ENCODE data around the gene EPB42. TPM values are rescaled to one million over a fixed set of nuclear protein-coding genes. Genes with fewer than 3 reads are reported as not detected.
"Not testable (repeated sequence)": the region's sequence is repeated elsewhere in the genome, so short reads cannot be mapped to it uniquely, and the experiment has no call there.

Gene EPB42
- total RNA-seq, 2 experiments from 2014 or later, result not detected

GRCh38 chr15:43183270-43183669 is 37.5 kb downstream of the EPB42 start:
- POLR2A ChIA-PET, result interaction anchor here (1.1 kb wide), 1 partner anchor 77 kb away, joined by 4 read pairs; the partner anchor contains the start of gene UBR1
- H3K4me3 Mint-ChIP-seq, result no peak overlapping the region
- peaks cover 14% of the 10 kb centered on the region for H3K36me3 ChIP-seq (ENCODE audit: insufficient read depth, low read length)

GRCh38 chr15:43177147-43177546 is 43.7 kb downstream of the EPB42 start:
- CTCF ChIA-PET; H3K9me3 Mint-ChIP-seq; H3K4me3 ChIP-seq (ENCODE audit: low read length); H3K27ac ChIP-seq (ENCODE audit: low read depth in 1 of 2, low read length in 2 of 2); H3K4me1 ChIP-seq (ENCODE audit: insufficient read depth, low read length); H3K27ac Mint-ChIP-seq; H3K4me3 Mint-ChIP-seq; H3K4me1 Mint-ChIP-seq (ENCODE audit: low read depth); POLR2A ChIA-PET; ATAC-seq (ENCODE audit: poor library complexity); H3K27me3 ChIP-seq (ENCODE audit: control insufficient read depth in 1 of 2, insufficient read depth in 2 of 2, low read length in 2 of 2); H3K9me3 ChIP-seq (ENCODE audit: control insufficient read depth in 1 of 2, insufficient read depth in 1 of 2, low read length in 2 of 2); intact Hi-C loops (cut with DNase I, micrococcal nuclease); DNase-seq; H3K27me3 Mint-ChIP-seq: not testable (repeated sequence)
- H3K36me3 ChIP-seq (ENCODE audit: insufficient read depth, low read length), result peaks cover 18% of the 10 kb centered on the region
- H3K36me3 Mint-ChIP-seq (ENCODE audit: low read depth), result peaks cover 53% of the 10 kb centered on the region

More at GRCh38 chr15:43183270-43183669, 37.5 kb downstream of the EPB42 start:
- no peak overlapping the region for H3K4me3 ChIP-seq (ENCODE audit: low read length)
- H3K27me3 ChIP-seq (ENCODE audit: control insufficient read depth in 1 of 2, insufficient read depth in 2 of 2, low read length in 2 of 2), result no peaks in the 10 kb centered on the region
- Mint-ChIP-seq H3K4me1 (ENCODE audit: low read depth) (peaks cover 33% of the 10 kb centered on the region), H3K27ac (peak overlapping the region; percentile 98), H3K27me3 (no peaks in the 10 kb centered on the region), H3K36me3 (ENCODE audit: low read depth) (peaks cover 51% of the 10 kb centered on the region), H3K9me3 (no peaks in the 10 kb centered on the region)
- H3K4me1 ChIP-seq (ENCODE audit: insufficient read depth, low read length), result peaks cover 19% of the 10 kb centered on the region
- no peak overlapping the region for H3K27ac ChIP-seq (ENCODE audit: low read depth in 1 of 2, low read length in 2 of 2)
- ATAC-seq (ENCODE audit: poor library complexity) (no peak), DNase-seq (no peak)
- CTCF ChIA-PET, result interaction anchor here (1.1 kb wide), 1 partner anchor 20 kb away, joined by 3 read pairs; no protein-coding TSS in a partner anchor
- intact Hi-C loops (cut with DNase I, micrococcal nuclease), result loop anchor here in 1 of 2 experiments (5.0 to 10.0 kb wide), 3 partner anchors 76 to 1984 kb away; partner anchors contain the start of genes TTBK2 and UBR1
- H3K9me3 ChIP-seq (ENCODE audit: control insufficient read depth in 1 of 2, insufficient read depth in 1 of 2, low read length in 2 of 2), result no peaks in the 10 kb centered on the region
- no peak for TF ChIP-seq CTCF (IDR thresholded peaks at IDR 0.05)

- H3K27ac ChIP-seq (ENCODE audit: low read depth in 1 of 2, low read length in 2 of 2); H3K4me1 ChIP-seq (ENCODE audit: insufficient read depth, low read length); CTCF ChIA-PET; H3K27me3 Mint-ChIP-seq; H3K27ac Mint-ChIP-seq; H3K4me1 Mint-ChIP-seq (ENCODE audit: low read depth); H3K4me3 ChIP-seq (ENCODE audit: low read length); H3K9me3 Mint-ChIP-seq; ATAC-seq (ENCODE audit: poor library complexity); intact Hi-C loops (cut with DNase I, micrococcal nuclease); H3K9me3 ChIP-seq (ENCODE audit: control insufficient read depth in 1 of 2, insufficient read depth in 1 of 2, low read length in 2 of 2); H3K27me3 ChIP-seq (ENCODE audit: control insufficient read depth in 1 of 2, insufficient read depth in 2 of 2, low read length in 2 of 2); DNase-seq; H3K4me3 Mint-ChIP-seq: not testable (repeated sequence)
- H3K36me3 Mint-ChIP-seq (ENCODE audit: low read depth), result peaks cover 63% of the 10 kb centered on the region
- peaks cover 20% of the 10 kb centered on the region for H3K36me3 ChIP-seq (ENCODE audit: insufficient read depth, low read length)
- POLR2A ChIA-PET, result interaction anchor here (1.3 kb wide), 1 partner anchor 11 kb away, joined by 3 read pairs; no protein-coding TSS in a partner anchor
Measured at GRCh38 chr15:43175656-43176309, 45.0 kb downstream of the EPB42 start.

GRCh38 chr15:43169888-43170287 is 50.9 kb downstream of the EPB42 start:
- no peaks in the 10 kb centered on the region for H3K27me3 Mint-ChIP-seq
- H3K36me3 Mint-ChIP-seq (ENCODE audit: low read depth), result peaks cover 67% of the 10 kb centered on the region
- H3K4me1 Mint-ChIP-seq (ENCODE audit: low read depth), result no peaks in the 10 kb centered on the region
- no peak overlapping the region for H3K4me3 Mint-ChIP-seq
- intact Hi-C loops (cut with DNase I, micrococcal nuclease), result no loop called here
- peaks cover 0 to 8% of the 10 kb centered on the region in 2 experiments for H3K9me3 ChIP-seq (ENCODE audit: control insufficient read depth in 1 of 2, insufficient read depth in 1 of 2, low read length in 2 of 2)
- H3K27me3 ChIP-seq (ENCODE audit: control insufficient read depth in 1 of 2, insufficient read depth in 2 of 2, low read length in 2 of 2), result no peaks in the 10 kb centered on the region
- CTCF ChIA-PET, result no interaction called here
- POLR2A ChIA-PET, result no interaction called here
- DNase-seq (no peak), ATAC-seq (ENCODE audit: poor library complexity) (no peak)
- TF ChIP-seq CTCF (IDR thresholded peaks at IDR 0.05), result no peak
- no peaks in the 10 kb centered on the region for H3K4me1 ChIP-seq (ENCODE audit: insufficient read depth, low read length)
- no peak overlapping the region for H3K27ac ChIP-seq (ENCODE audit: low read depth in 1 of 2, low read length in 2 of 2)
- H3K36me3 ChIP-seq (ENCODE audit: insufficient read depth, low read length), result peaks cover 24% of the 10 kb centered on the region
- H3K4me3 ChIP-seq (ENCODE audit: low read length), result no peak overlapping the region
- no peak overlapping the region for H3K27ac Mint-ChIP-seq
- H3K9me3 Mint-ChIP-seq, result peaks cover 3% of the 10 kb centered on the region

All from CD4-positive, alpha-beta T cell (primary cell).